Choroid plexus epithelial cell (primary cell): ENCODE data around the gene SOS1.

Experiments used
- DNase-seq: peaks from one replicate; pipeline ENCODE4 v3.0.0-alpha.2; 2010; ENCODE audit warnings: low read depth
- H3K4me3 ChIP-seq: 2 replicates; pipeline ENCODE4 v1.5.1; 2011; ENCODE audit warnings: low read depth, mild to moderate bottlenecking, control low read depth, low read length, moderate library complexity
- CTCF ChIP-seq: conservative IDR thresholded peaks from 2 replicates; pipeline ENCODE4 v1.5.1; 2011; ENCODE audit warnings: low read depth, mild to moderate bottlenecking, control low read depth, inconsistent platforms, low read length, moderate library complexity

The SOS1 gene

GRCh38 chr2:39136799-39137198 is 15.9 kb upstream of the SOS1 start:
- H3K4me3 ChIP-seq = no peak overlapping the region
- DNase-seq = no peak
- TF ChIP-seq CTCF = no peak

DNA sequence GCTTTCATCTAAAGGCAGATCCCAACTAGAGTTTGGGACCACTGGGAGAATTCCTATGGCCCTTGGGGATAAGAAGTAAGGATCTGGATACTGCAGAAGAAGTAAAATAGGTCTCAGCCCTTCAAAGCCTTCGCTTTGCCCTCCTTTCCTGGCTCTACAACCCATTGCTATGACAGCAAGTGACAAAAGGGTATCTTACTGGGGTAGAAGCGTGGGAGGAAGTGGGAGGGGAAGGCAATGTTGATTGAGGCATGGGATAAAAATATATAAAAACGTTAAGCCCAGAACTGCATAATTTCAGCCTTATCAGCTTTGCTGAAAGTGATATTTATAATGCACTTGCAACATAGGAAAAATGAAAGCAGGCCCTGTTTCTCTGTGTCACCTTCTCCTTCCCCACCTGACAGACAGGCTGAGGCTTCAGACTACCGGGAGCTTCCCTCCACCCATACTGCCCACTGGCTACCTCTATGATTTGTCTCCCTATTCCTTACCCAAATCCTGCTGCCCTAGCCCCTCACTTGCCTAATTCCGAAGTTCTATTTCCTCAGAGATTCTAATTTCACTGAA is 14.9 kb upstream of the SOS1 start:
- no peak for TF ChIP-seq CTCF
- no peak for DNase-seq

DNA sequence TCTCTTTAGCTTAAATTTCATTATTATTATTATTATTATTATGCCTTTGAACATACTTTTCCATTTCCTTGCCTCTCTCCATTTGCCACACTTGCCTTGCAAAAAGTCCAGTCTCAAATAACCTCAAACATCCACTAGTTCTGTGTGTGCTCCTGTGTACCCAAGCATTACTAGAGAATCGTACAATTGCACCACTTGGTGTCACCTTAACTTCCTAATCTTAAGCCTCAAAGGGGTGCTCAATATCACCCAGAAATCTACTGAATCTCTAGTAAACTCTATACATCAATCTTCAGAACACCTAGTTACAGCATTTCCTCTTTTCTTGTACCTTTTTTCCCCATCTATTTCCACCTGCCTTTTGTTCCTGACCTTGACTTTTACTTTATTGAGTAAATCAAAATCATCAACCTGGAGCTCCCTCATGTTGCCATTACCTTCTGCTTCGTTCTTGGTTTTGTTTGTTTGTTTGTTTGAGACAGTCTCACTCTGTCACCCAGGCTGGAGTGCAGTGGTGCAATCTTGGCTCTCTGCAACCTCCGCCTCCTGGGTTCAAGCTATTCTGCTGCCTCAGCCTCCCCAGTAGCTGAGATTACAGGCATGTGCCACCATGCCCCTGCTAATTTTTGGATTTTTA is 12.5 kb upstream of the SOS1 start:
- no peak for TF ChIP-seq CTCF
- no peak overlapping the region for H3K4me3 ChIP-seq
- DNase-seq = no peak

More for the DNA sequence above, 14.9 kb upstream of the SOS1 start:
- no peak overlapping the region for H3K4me3 ChIP-seq

GRCh38 chr2:39128919-39129391 is 8.1 kb upstream of the SOS1 start:
- H3K4me3 ChIP-seq = no peak overlapping the region
- peak; percentile 57 for DNase-seq
- TF ChIP-seq CTCF = no peak

GRCh38 chr2:39127973-39128372 is 7.1 kb upstream of the SOS1 start:
- TF ChIP-seq CTCF = no peak
- no peak overlapping the region for H3K4me3 ChIP-seq
- no peak for DNase-seq

- no peak for DNase-seq
- TF ChIP-seq CTCF = no peak
- H3K4me3 ChIP-seq = peak overlapping the region; percentile 78
These were observed 3.9 kb upstream of the SOS1 start for GRCh38 chr2:39124746-39125057.

DNA sequence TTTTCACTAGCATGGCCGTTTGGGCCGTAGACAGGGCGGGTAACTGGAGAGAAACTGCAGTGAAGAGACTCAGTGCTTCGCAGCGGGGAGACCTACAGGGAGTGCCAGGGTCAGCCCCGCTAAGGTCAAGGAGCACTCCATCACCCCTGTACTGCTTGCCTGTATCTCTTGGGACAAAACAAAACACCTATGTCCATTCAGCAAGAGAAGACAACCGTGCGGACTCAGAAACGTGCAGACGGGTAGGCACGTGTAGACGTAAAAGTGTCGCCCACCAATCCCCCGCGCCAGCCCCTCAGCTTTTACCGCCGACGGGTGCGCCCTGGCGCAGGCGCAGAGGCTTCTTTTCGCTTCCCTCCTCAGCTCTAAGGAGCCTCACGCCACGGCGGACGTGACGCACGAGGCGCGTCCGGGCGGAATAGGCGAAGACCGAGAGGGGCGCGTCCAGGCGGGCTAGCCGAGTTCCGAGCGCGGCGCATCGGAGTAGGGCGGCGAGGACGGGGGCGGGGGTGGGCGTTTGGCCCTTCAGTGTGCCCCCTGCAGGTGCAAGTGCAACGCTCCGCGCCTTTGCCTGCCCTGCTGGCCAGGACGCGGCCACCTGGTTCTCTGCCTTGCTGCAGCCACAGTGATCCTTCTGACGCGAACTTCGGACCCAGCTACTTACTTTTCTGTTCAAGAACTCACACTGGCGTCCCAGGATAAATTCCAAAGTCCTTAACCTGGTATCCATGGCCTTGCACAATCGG is 3.3 kb upstream of the SOS1 start:
- peak; percentile 43 for TF ChIP-seq CTCF
- peak overlapping the region; percentile 78 for H3K4me3 ChIP-seq
- DNase-seq = peak; percentile 96
